GM23338 (cell line): ENCODE measurements around the gene ATAD2B.

Experiments
- CTCF ChIP-seq, 2 experiments: fragments of 200-600 bp in 1 of 2; sonication (generic) in 1 of 2; conservative IDR thresholded peaks; 2 replicates each; pipeline versions ENCODE4 v1.5.1 to v1.6.1; 2016 to 2017; ENCODE audit warnings: antibody characterized with exemption in 2 of 2, low read depth in 2 of 2, mild to moderate bottlenecking in 2 of 2, moderate library complexity in 1 of 2
- ETS1 ChIP-seq: IDR thresholded peaks from 2 replicates; pipeline ENCODE4 v1.6.1; 2016; ENCODE audit warnings: antibody characterized with exemption
- POLR2AphosphoS5 ChIP-seq: IDR thresholded peaks from 2 replicates; pipeline ENCODE4 v1.6.1; 2016; ENCODE audit warnings: antibody characterized with exemption, low read depth

GRCh38 chr2:23789012-23789411, 137.9 kb downstream of the ATAD2B start:
- TF ChIP-seq POLR2AphosphoS5, result no peak
- no peak for TF ChIP-seq CTCF (conservative IDR thresholded peaks at IDR 0.05; ENCODE audit: low read depth in 2 of 2)
- no peak for TF ChIP-seq ETS1
